SK-N-SH (cell line): ENCODE results near the gene SWI5. TPM values are rescaled to one million over a fixed set of nuclear protein-coding genes. Genes with fewer than 3 reads are reported as not detected.

Source experiments
- CTCF ChIA-PET: fragments of 300-600, 350-600 bp; formaldehyde crosslinking; extraction: SDS; loops from one replicate; lab custom pipeline; 2021; lab: Yijun Ruan, JAX
- POLR2A ChIA-PET: fragments of 350-600 bp; sonication (Branson Sonifier 250); formaldehyde crosslinking; extraction: SDS; loops from one replicate; lab custom pipeline; 2020; ENCODE audit warnings: antibody characterized with exemption, inconsistent platforms; lab: Yijun Ruan, JAX
- DNase-seq: peaks from one replicate; pipeline ENCODE4 v3.0.0; 2012
- H2AFZ ChIP-seq: fragments of 200-600 bp; sonication (generic); 2 replicates; pipeline ENCODE4 v1.8.1; 2016; ENCODE audit warnings: antibody characterized with exemption, mild to moderate bottlenecking, low read depth
- H3F3A ChIP-seq: fragments of 200-600 bp; sonication (generic); replicated peaks from 2 replicates; pipeline ENCODE3; 2016; ENCODE audit warnings: antibody characterized with exemption, mild to moderate bottlenecking; ENCODE audit not compliant: insufficient read depth
- H3K27ac ChIP-seq, 2 experiments: fragments of 200-500 bp in 1 of 2; fragments of 200-600 bp in 1 of 2; sonication (Bioruptor generic) in 1 of 2; sonication (generic), shearing (Covaris generic) in 1 of 2; 2 replicates each; pipeline versions ENCODE4 v1.5.1 to v1.6.1; 2014 to 2016; ENCODE audit warnings: low read depth in 2 of 2, inconsistent platforms in 1 of 2, low read length in 1 of 2, mild to moderate bottlenecking in 1 of 2, mixed read lengths in 1 of 2
- H3K27me3 ChIP-seq: fragments of 200-600 bp; sonication (generic), shearing (Covaris generic); 2 replicates; pipeline ENCODE4 v1.6.1; 2016; ENCODE audit warnings: mixed run types; ENCODE audit not compliant: insufficient read depth
- H3K36me3 ChIP-seq, 2 experiments: fragments of 200-500 bp in 1 of 2; fragments of 200-600 bp in 1 of 2; sonication (Bioruptor generic) in 1 of 2; sonication (generic) in 1 of 2; replicated peaks in 1 of 2; 2 replicates each; pipeline versions ENCODE3 to v1.5.1; 2014 to 2016; ENCODE audit warnings: low read length in 1 of 2, mild to moderate bottlenecking in 1 of 2; ENCODE audit not compliant: insufficient read depth in 2 of 2, control insufficient read depth in 1 of 2
- H3K4me1 ChIP-seq, 2 experiments: fragments of 200-500 bp in 1 of 2; fragments of 200-600 bp in 1 of 2; sonication (Bioruptor generic) in 1 of 2; sonication (generic), shearing (Covaris generic) in 1 of 2; 2 replicates each; pipeline versions ENCODE4 v1.5.1 to v1.6.1; 2014 to 2016; ENCODE audit warnings: low read depth in 1 of 2, low read length in 1 of 2, mixed run types in 1 of 2; ENCODE audit not compliant: insufficient read depth in 2 of 2, control insufficient read depth in 1 of 2
- H3K4me2 ChIP-seq: fragments of 200-600 bp; sonication (generic), shearing (Covaris generic); 2 replicates; pipeline ENCODE4 v1.6.1; 2017; ENCODE audit warnings: mixed run types
- H3K4me3 ChIP-seq, 2 experiments: fragments of 200-500 bp in 1 of 2; fragments of 200-600 bp in 1 of 2; sonication (Bioruptor generic) in 1 of 2; sonication (generic), shearing (Covaris generic) in 1 of 2; 2 replicates each; pipeline versions ENCODE4 v1.5.1 to v1.8.1; 2014 to 2016; ENCODE audit warnings: low read depth in 2 of 2, inconsistent platforms in 1 of 2, low read length in 1 of 2, mild to moderate bottlenecking in 1 of 2, mixed read lengths in 1 of 2, moderate library complexity in 1 of 2
- H3K79me2 ChIP-seq: fragments of 200-600 bp; sonication (generic); 2 replicates; pipeline ENCODE4 v1.8.1; 2017; ENCODE audit warnings: mild to moderate bottlenecking; ENCODE audit not compliant: insufficient read depth
- H3K9ac ChIP-seq: fragments of 200-600 bp; sonication (generic); 2 replicates; pipeline ENCODE4 v1.6.1; 2017; ENCODE audit warnings: mixed run types
- H3K9me2 ChIP-seq: fragments of 200-600 bp; sonication (generic); 2 replicates; pipeline ENCODE4 v1.6.1; 2017; ENCODE audit warnings: mixed run types
- H3K9me3 ChIP-seq: fragments of 200-600 bp; sonication (generic); 2 replicates; pipeline ENCODE4 v1.6.1; 2017; ENCODE audit warnings: mixed run types, mild to moderate bottlenecking, moderate library complexity
- H4K20me1 ChIP-seq: fragments of 200-600 bp; sonication (generic); 2 replicates; pipeline ENCODE4 v1.6.1; 2017; ENCODE audit warnings: mild to moderate bottlenecking, mixed run types; ENCODE audit not compliant: insufficient read depth
- CTCF ChIP-seq: fragments of 200-600 bp; sonication (generic); IDR thresholded peaks from 2 replicates; pipeline ENCODE4 v1.6.1; 2017; ENCODE audit warnings: antibody characterized with exemption, mild to moderate bottlenecking, moderate library complexity
- ELF1 ChIP-seq: IDR thresholded peaks from 2 replicates; pipeline ENCODE4 v1.4.0; 2012
- MAX ChIP-seq: IDR thresholded peaks from 2 replicates; pipeline ENCODE4 v1.4.0; 2012; ENCODE audit warnings: low read depth
- POLR2AphosphoS5 ChIP-seq: IDR thresholded peaks from 2 replicates; pipeline ENCODE4 v1.6.1; 2012; ENCODE audit warnings: low read depth, low read length
- RFX5 ChIP-seq: IDR thresholded peaks from 2 replicates; pipeline ENCODE4 v1.6.1; 2012; ENCODE audit warnings: mild to moderate bottlenecking, improper control_type of control experiment, low read length
- RXRA ChIP-seq: IDR thresholded peaks from 2 replicates; pipeline ENCODE4 v1.4.0; 2012; ENCODE audit warnings: low read depth, mild to moderate bottlenecking, borderline replicate concordance
- SMC3 ChIP-seq: IDR thresholded peaks from 2 replicates; pipeline ENCODE4 v1.6.1; 2012; ENCODE audit warnings: low read depth, low read length, improper control_type of control experiment
- USF1 ChIP-seq: IDR thresholded peaks from 2 replicates; pipeline ENCODE4 v1.4.0; 2012; ENCODE audit warnings: low read depth, borderline replicate concordance
- WGBS: methylation state at CpG from one replicate; pipeline ENCODE4 v1.1.6; 2017; ENCODE audit warnings: low lambda C conversion rate; 5-methylcytosine and 5-hydroxymethylcytosine counted together
- polyA plus RNA-seq, 3 experiments: library from polyadenylated mRNA; depleted of rRNA; stranded (reverse); fragments of >200 nt; gene quantifications; 2 replicates each; pipeline ENCODE4 v1.2.3, GENCODE V29; 2012

SWI5 gene
- polyA plus RNA-seq, 1 of the 3 experiments (the other 2 are of a cell fraction) = 84.1 TPM

GRCh38 chr9:128266868-128267590 lies 9.0 kb upstream of the SWI5 start (continued):
- no peak for TF ChIP-seq POLR2AphosphoS5

- H3K79me2 ChIP-seq = peaks cover 42% of the 10 kb centered on the region
Observed at GRCh38 chr9:128271112-128271511, 5.0 kb upstream of the SWI5 start.

More at GRCh38 chr9:128271112-128271511, 5.0 kb upstream of the SWI5 start:
- Histone ChIP-seq H3K9me3 (no peaks in the 10 kb centered on the region), H3K4me1 (peaks cover 0 to 10% of the 10 kb centered on the region in 2 experiments; a peak in 1 of 4 replicates), H3K27me3 (no peaks in the 10 kb centered on the region), H3K36me3 (peaks cover 45 to 56% of the 10 kb centered on the region in 2 experiments), H3K9ac (no peak overlapping the region), H3K27ac (no peak overlapping the region), H3K9me2 (no peaks in the 10 kb centered on the region), H4K20me1 (peaks cover 19% of the 10 kb centered on the region; the same call in 1 of the 2 replicates), H3K4me3 (no peak overlapping the region), H3F3A (peaks cover 3% of the 10 kb centered on the region), H3K4me2 (no peak overlapping the region), H2AFZ (no peak overlapping the region)
- POLR2A ChIA-PET = no interaction called here
- CTCF ChIA-PET = no interaction called here
- TF ChIP-seq MAX = no peak
- TF ChIP-seq CTCF = no peak
- TF ChIP-seq SMC3 = no peak
- TF ChIP-seq ELF1 = no peak
- no peak for TF ChIP-seq USF1
- no peak for TF ChIP-seq RXRA
- no peak for TF ChIP-seq RFX5
- WGBS = 100% methylated on average over 1 of the region's 3 CpGs
- DNase-seq = no peak
